Measurements from ENCODE around the gene ADAMTSL1. TPM values are rescaled to one million over a fixed set of nuclear protein-coding genes. Genes with fewer than 3 reads are reported as not detected.

Gene ADAMTSL1
- total RNA-seq, 2 donors from 2014 or later: 1.5 TPM; not detected in 1

- Mint-ChIP-seq H3K27me3 (ENCODE audit: insufficient read depth) (no peaks in the 10 kb centered on the region), H3K36me3 (ENCODE audit: low read depth) (no peaks in the 10 kb centered on the region), H3K27ac (no peak overlapping the region), H3K4me1 (no peaks in the 10 kb centered on the region), H3K9me3 (peaks cover 4% of the 10 kb centered on the region), H3K4me3 (no peak overlapping the region)
- no peak for TF ChIP-seq CTCF (conservative IDR thresholded peaks at IDR 0.05)
- Histone ChIP-seq H3K36me3 (ENCODE audit: control insufficient read depth, insufficient read depth, low read length) (no peaks in the 10 kb centered on the region), H3K9ac (ENCODE audit: extremely low read depth, low read length, poor library complexity, severe bottlenecking) (no peak overlapping the region), H3K4me3 (ENCODE audit: low read length) (no peak overlapping the region), H3K27ac (ENCODE audit: low read depth, low read length) (no peak overlapping the region), H3K4me1 (ENCODE audit: control insufficient read depth, insufficient read depth, low read length) (no peaks in the 10 kb centered on the region), H3K27me3 (ENCODE audit: control insufficient read depth, insufficient read depth, low read length, poor library complexity, severe bottlenecking) (no peaks in the 10 kb centered on the region), H3K9me3 (ENCODE audit: control insufficient read depth, low read length) (peaks cover 4% of the 10 kb centered on the region)
- 69 to 73% methylated on average over 8 to 14 of the region's 14 CpGs for WGBS, 2 experiments (ENCODE audit: insufficient coverage in 1 of 2, insufficient read length in 1 of 2)
- DNase-seq: peak; percentile 65
These were observed 30.8 kb downstream of the ADAMTSL1 start for GRCh38 chr9:18504707-18505106.

- no peak for DNase-seq
- H3K9me3 ChIP-seq (ENCODE audit: control insufficient read depth, low read length): peaks cover 4% of the 10 kb centered on the region
- no peak overlapping the region for H3K27ac ChIP-seq (ENCODE audit: low read depth, low read length)
- Mint-ChIP-seq H3K4me3 (no peak overlapping the region), H3K36me3 (ENCODE audit: low read depth) (no peaks in the 10 kb centered on the region), H3K27me3 (ENCODE audit: insufficient read depth) (no peaks in the 10 kb centered on the region), H3K27ac (no peak overlapping the region), H3K9me3 (peaks cover 4% of the 10 kb centered on the region), H3K4me1 (no peaks in the 10 kb centered on the region)
- H3K4me3 ChIP-seq (ENCODE audit: low read length): no peak overlapping the region
- H3K36me3 ChIP-seq (ENCODE audit: control insufficient read depth, insufficient read depth, low read length): no peaks in the 10 kb centered on the region
- WGBS, 2 experiments (ENCODE audit: insufficient coverage in 1 of 2, insufficient read length in 1 of 2): 100% methylated on average over 1 of the region's 1 CpG; no CpG with 5 or more reads in 1 of the 2 experiments
- TF ChIP-seq CTCF (conservative IDR thresholded peaks at IDR 0.05): no peak
- H3K4me1 ChIP-seq (ENCODE audit: control insufficient read depth, insufficient read depth, low read length): no peaks in the 10 kb centered on the region
- no peaks in the 10 kb centered on the region for H3K27me3 ChIP-seq (ENCODE audit: control insufficient read depth, insufficient read depth, low read length, poor library complexity, severe bottlenecking)
- H3K9ac ChIP-seq (ENCODE audit: extremely low read depth, low read length, poor library complexity, severe bottlenecking): no peak overlapping the region
These were observed 33.2 kb downstream of the ADAMTSL1 start for GRCh38 chr9:18507151-18507550.

- DNase-seq: no peak
- Mint-ChIP-seq H3K4me3 (no peak overlapping the region), H3K4me1 (no peaks in the 10 kb centered on the region), H3K9me3 (no peaks in the 10 kb centered on the region), H3K36me3 (ENCODE audit: low read depth) (no peaks in the 10 kb centered on the region), H3K27me3 (ENCODE audit: insufficient read depth) (no peaks in the 10 kb centered on the region), H3K27ac (no peak overlapping the region)
- no peaks in the 10 kb centered on the region for H3K9me3 ChIP-seq (ENCODE audit: control insufficient read depth, low read length)
- TF ChIP-seq CTCF (conservative IDR thresholded peaks at IDR 0.05): no peak
- H3K27ac ChIP-seq (ENCODE audit: low read depth, low read length): no peak overlapping the region
- no peaks in the 10 kb centered on the region for H3K4me1 ChIP-seq (ENCODE audit: control insufficient read depth, insufficient read depth, low read length)
- no peak overlapping the region for H3K4me3 ChIP-seq (ENCODE audit: low read length)
- no peaks in the 10 kb centered on the region for H3K27me3 ChIP-seq (ENCODE audit: control insufficient read depth, insufficient read depth, low read length, poor library complexity, severe bottlenecking)
- H3K9ac ChIP-seq (ENCODE audit: extremely low read depth, low read length, poor library complexity, severe bottlenecking): no peak overlapping the region
- no peaks in the 10 kb centered on the region for H3K36me3 ChIP-seq (ENCODE audit: control insufficient read depth, insufficient read depth, low read length)
These were observed 42.6 kb downstream of the ADAMTSL1 start for GRCh38 chr9:18516514-18516913.

Measured in endodermal cell (in vitro differentiated cells).